WTC11 (cell line): ENCODE measurements around the gene CCND1. TPM values are rescaled to one million over a fixed set of nuclear protein-coding genes. Genes with fewer than 3 reads are reported as not detected.

ENCODE experiments used
- ATAC-seq: fragments of 200-7000 bp; cut with Tn5 transposase; 2 replicates; pipeline ENCODE4 v1.10.0; 2021; ENCODE audit warnings: mild to moderate bottlenecking, moderate library complexity
- CTCF ChIA-PET: fragments of 300-600 bp; sonication (Branson Sonifier 250); formaldehyde crosslinking; loops from one replicate; lab custom pipeline; 2021; ENCODE audit warnings: antibody characterized with exemption; lab: Charles Lee
- POLR2A ChIA-PET: fragments of 350-600 bp; sonication (Branson Sonifier 250); formaldehyde crosslinking; loops from one replicate; lab custom pipeline; 2021; ENCODE audit warnings: antibody characterized with exemption; lab: Charles Lee
- DNase-seq: peaks from one replicate; pipeline ENCODE4 v3.0.0; 2021; ENCODE audit warnings: low spot score
- H3K27ac Mint-ChIP-seq: 2 replicates; pipeline ENCODE4 v1.8.0; 2021; ENCODE audit warnings: mixed read lengths
- H3K27me3 Mint-ChIP-seq: 2 replicates; pipeline ENCODE4 v1.8.0; 2021; ENCODE audit warnings: low read depth, mild to moderate bottlenecking, moderate library complexity, mixed read lengths
- H3K36me3 Mint-ChIP-seq: 2 replicates; pipeline ENCODE4 v1.8.0; 2021; ENCODE audit warnings: mixed read lengths
- H3K4me1 Mint-ChIP-seq: 2 replicates; pipeline ENCODE4 v1.8.0; 2022; ENCODE audit warnings: mixed read lengths
- H3K4me3 Mint-ChIP-seq: 2 replicates; pipeline ENCODE4 v1.8.0; 2021; ENCODE audit warnings: mild to moderate bottlenecking, moderate library complexity, mixed read lengths
- H3K9me3 Mint-ChIP-seq: 2 replicates; pipeline ENCODE4 v1.8.0; 2021; ENCODE audit warnings: mixed read lengths
- ATF1 ChIP-seq: sonication (generic); formaldehyde crosslinking; IDR thresholded peaks from 2 replicates; pipeline ENCODE4 v1.8.1; 2023; ENCODE audit warnings: mild to moderate bottlenecking, moderate library complexity, missing genetic modification reagents
- GABPB1 ChIP-seq: sonication (generic); formaldehyde crosslinking; IDR thresholded peaks from 2 replicates; pipeline ENCODE4 v1.8.1; 2023; ENCODE audit warnings: mild to moderate bottlenecking, missing genetic modification reagents
- HMGA2 ChIP-seq: fragments of 250-450 bp; sonication (Bioruptor Pico); IDR thresholded peaks from 2 replicates; pipeline ENCODE4 v1.4.0; 2021; ENCODE audit warnings: mild to moderate bottlenecking, moderate library complexity
- IRF2 ChIP-seq: sonication (generic); formaldehyde crosslinking; IDR thresholded peaks from 2 replicates; pipeline ENCODE4 v1.8.0; 2022; ENCODE audit warnings: low read depth, missing genetic modification reagents, borderline replicate concordance
- MAX ChIP-seq: sonication (generic); formaldehyde crosslinking; IDR thresholded peaks from 2 replicates; pipeline ENCODE4 v1.8.0; 2022; ENCODE audit warnings: mild to moderate bottlenecking, missing genetic modification reagents
- NFE2L1 ChIP-seq: sonication (generic); formaldehyde crosslinking; IDR thresholded peaks from 2 replicates; pipeline ENCODE4 v1.8.1; 2023; ENCODE audit warnings: missing genetic modification reagents
- NR1H2 ChIP-seq: sonication (generic); formaldehyde crosslinking; IDR thresholded peaks from 2 replicates; pipeline ENCODE4 v1.9.0; 2021; ENCODE audit warnings: mild to moderate bottlenecking, moderate library complexity, missing genetic modification reagents
- OVOL2 ChIP-seq: fragments of 250-450 bp; sonication (Bioruptor Pico); IDR thresholded peaks from 2 replicates; pipeline ENCODE4 v1.9.0; 2021; ENCODE audit warnings: mild to moderate bottlenecking, borderline replicate concordance
- SOX15 ChIP-seq: fragments of 250-450 bp; sonication (Bioruptor Pico); IDR thresholded peaks from 2 replicates; pipeline ENCODE4 v1.9.0; 2021; ENCODE audit warnings: mild to moderate bottlenecking
- TCF7 ChIP-seq: sonication (generic); formaldehyde crosslinking; IDR thresholded peaks from 2 replicates; pipeline ENCODE4 v1.8.0; 2022; ENCODE audit warnings: mild to moderate bottlenecking, low read depth, missing genetic modification reagents, moderate library complexity
- ZBTB21 ChIP-seq: sonication (generic); formaldehyde crosslinking; IDR thresholded peaks from 2 replicates; pipeline ENCODE4 v1.8.1; 2023; ENCODE audit warnings: mild to moderate bottlenecking, missing genetic modification reagents, borderline replicate concordance
- ZMAT4 ChIP-seq: fragments of 250-450 bp; sonication (Bioruptor Pico); IDR thresholded peaks from 2 replicates; pipeline ENCODE4 v1.9.0; 2021; ENCODE audit warnings: mild to moderate bottlenecking
- ZNF396 ChIP-seq: fragments of 250-450 bp; sonication (Bioruptor Pico); IDR thresholded peaks from 2 replicates; pipeline ENCODE4 v1.8.0; 2021; ENCODE audit warnings: mild to moderate bottlenecking, moderate library complexity, borderline replicate concordance
- ZNF425 ChIP-seq: fragments of 250-450 bp; sonication (Bioruptor Pico); conservative IDR thresholded peaks from 2 replicates; pipeline ENCODE4 v1.9.0; 2021; ENCODE audit warnings: mild to moderate bottlenecking
- ZNF532 ChIP-seq: fragments of 250-450 bp; sonication (Bioruptor Pico); IDR thresholded peaks from 2 replicates; pipeline ENCODE4 v1.9.0; 2021; ENCODE audit warnings: mild to moderate bottlenecking, borderline replicate concordance
- total RNA-seq: library from RNA; stranded (reverse); gene quantifications from 3 replicates; pipeline ENCODE4 v1.2.3, GENCODE V29; 2021
- TF ChIP-seq, protein P1 (sequence below): sonication (generic); formaldehyde crosslinking; IDR thresholded peaks from 2 replicates; pipeline ENCODE4 v1.8.0; 2023; ENCODE audit warnings: missing genetic modification reagents
- TF ChIP-seq, protein P2 (sequence below): sonication (generic); formaldehyde crosslinking; IDR thresholded peaks from 2 replicates; pipeline ENCODE4 v1.8.0; 2022; ENCODE audit warnings: missing genetic modification reagents
- TF ChIP-seq, protein P3 (sequence below): sonication (generic); formaldehyde crosslinking; IDR thresholded peaks from 2 replicates; pipeline ENCODE4 v1.8.1; 2022; ENCODE audit warnings: low read depth, mild to moderate bottlenecking, moderate library complexity, missing genetic modification reagents, borderline replicate concordance
- TF ChIP-seq, protein P4 (sequence below): sonication (generic); formaldehyde crosslinking; IDR thresholded peaks from 2 replicates; pipeline ENCODE4 v1.8.1; 2022; ENCODE audit warnings: mild to moderate bottlenecking, missing genetic modification reagents, moderate library complexity, borderline replicate concordance
- TF ChIP-seq, protein P5 (sequence below): fragments of 250-450 bp; sonication (Bioruptor Pico); IDR thresholded peaks from 2 replicates; pipeline ENCODE4 v2.1.2; 2022; ENCODE audit warnings: mild to moderate bottlenecking, moderate library complexity

The CCND1 gene
- total RNA-seq, 1 experiment from 2014 or later, result 212 TPM

GRCh38 chr11:69636512-69637197, 4.3 kb upstream of the CCND1 start:
- ChIA-PET POLR2A (interaction anchor here (0.6 to 1.1 kb wide), 6 partner anchors 9 to 1575 kb away, joined by 3 to 5 read pairs (median 3); no protein-coding TSS in a partner anchor), CTCF (interaction anchor here (0.6 to 1.6 kb wide), 4 partner anchors 8 to 535 kb away, joined by 3 to 5 read pairs (median 4); partner anchors contain the start of gene MYEOV)
- ATAC-seq (peak; percentile 6), DNase-seq (peak; percentile 84)
- Mint-ChIP-seq H3K4me3 (peak overlapping the region; percentile 69), H3K27ac (no peak overlapping the region), H3K27me3 (peaks cover 12% of the 10 kb centered on the region), H3K4me1 (peaks cover 21% of the 10 kb centered on the region), H3K36me3 (no peaks in the 10 kb centered on the region), H3K9me3 (no peaks in the 10 kb centered on the region)
- TF ChIP-seq HMGA2 (CRISPR knock-in tag) (no peak), ZNF425 (CRISPR knock-in tag) (no peak), TCF7 (no peak), ZMAT4 (CRISPR knock-in tag) (no peak), ZBTB21 (CRISPR knock-in tag) (peak; percentile 89), NR1H2 (no peak), ZNF532 (CRISPR knock-in tag) (no peak), OVOL2 (no peak), MAX (CRISPR knock-in tag) (peak; percentile 99), GABPB1 (no peak), ZNF396 (CRISPR knock-in tag) (no peak), SOX15 (CRISPR knock-in tag) (no peak), NFE2L1 (peak; percentile 95), IRF2 (CRISPR knock-in tag) (no peak), ATF1 (0 out of 2 replicates have a peak, but pooled peaks have one; percentile 75)
- TF ChIP-seq, protein P1, sequence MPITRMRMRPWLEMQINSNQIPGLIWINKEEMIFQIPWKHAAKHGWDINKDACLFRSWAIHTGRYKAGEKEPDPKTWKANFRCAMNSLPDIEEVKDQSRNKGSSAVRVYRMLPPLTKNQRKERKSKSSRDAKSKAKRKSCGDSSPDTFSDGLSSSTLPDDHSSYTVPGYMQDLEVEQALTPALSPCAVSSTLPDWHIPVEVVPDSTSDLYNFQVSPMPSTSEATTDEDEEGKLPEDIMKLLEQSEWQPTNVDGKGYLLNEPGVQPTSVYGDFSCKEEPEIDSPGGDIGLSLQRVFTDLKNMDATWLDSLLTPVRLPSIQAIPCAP (CRISPR knock-in tag), result peak; percentile 89; the same call in 1 of the 2 replicates
- TF ChIP-seq, protein P2, sequence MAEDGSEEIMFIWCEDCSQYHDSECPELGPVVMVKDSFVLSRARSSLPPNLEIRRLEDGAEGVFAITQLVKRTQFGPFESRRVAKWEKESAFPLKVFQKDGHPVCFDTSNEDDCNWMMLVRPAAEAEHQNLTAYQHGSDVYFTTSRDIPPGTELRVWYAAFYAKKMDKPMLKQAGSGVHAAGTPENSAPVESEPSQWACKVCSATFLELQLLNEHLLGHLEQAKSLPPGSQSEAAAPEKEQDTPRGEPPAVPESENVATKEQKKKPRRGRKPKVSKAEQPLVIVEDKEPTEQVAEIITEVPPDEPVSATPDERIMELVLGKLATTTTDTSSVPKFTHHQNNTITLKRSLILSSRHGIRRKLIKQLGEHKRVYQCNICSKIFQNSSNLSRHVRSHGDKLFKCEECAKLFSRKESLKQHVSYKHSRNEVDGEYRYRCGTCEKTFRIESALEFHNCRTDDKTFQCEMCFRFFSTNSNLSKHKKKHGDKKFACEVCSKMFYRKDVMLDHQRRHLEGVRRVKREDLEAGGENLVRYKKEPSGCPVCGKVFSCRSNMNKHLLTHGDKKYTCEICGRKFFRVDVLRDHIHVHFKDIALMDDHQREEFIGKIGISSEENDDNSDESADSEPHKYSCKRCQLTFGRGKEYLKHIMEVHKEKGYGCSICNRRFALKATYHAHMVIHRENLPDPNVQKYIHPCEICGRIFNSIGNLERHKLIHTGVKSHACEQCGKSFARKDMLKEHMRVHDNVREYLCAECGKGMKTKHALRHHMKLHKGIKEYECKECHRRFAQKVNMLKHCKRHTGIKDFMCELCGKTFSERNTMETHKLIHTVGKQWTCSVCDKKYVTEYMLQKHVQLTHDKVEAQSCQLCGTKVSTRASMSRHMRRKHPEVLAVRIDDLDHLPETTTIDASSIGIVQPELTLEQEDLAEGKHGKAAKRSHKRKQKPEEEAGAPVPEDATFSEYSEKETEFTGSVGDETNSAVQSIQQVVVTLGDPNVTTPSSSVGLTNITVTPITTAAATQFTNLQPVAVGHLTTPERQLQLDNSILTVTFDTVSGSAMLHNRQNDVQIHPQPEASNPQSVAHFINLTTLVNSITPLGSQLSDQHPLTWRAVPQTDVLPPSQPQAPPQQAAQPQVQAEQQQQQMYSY (CRISPR knock-in tag), result peak; percentile 58; the same call in 1 of the 2 replicates
- TF ChIP-seq, protein P3, sequence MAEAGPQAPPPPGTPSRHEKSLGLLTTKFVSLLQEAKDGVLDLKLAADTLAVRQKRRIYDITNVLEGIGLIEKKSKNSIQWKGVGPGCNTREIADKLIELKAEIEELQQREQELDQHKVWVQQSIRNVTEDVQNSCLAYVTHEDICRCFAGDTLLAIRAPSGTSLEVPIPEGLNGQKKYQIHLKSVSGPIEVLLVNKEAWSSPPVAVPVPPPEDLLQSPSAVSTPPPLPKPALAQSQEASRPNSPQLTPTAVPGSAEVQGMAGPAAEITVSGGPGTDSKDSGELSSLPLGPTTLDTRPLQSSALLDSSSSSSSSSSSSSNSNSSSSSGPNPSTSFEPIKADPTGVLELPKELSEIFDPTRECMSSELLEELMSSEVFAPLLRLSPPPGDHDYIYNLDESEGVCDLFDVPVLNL (CRISPR knock-in tag), result peak; percentile 82; the same call in 1 of the 2 replicates
- TF ChIP-seq, protein P4, sequence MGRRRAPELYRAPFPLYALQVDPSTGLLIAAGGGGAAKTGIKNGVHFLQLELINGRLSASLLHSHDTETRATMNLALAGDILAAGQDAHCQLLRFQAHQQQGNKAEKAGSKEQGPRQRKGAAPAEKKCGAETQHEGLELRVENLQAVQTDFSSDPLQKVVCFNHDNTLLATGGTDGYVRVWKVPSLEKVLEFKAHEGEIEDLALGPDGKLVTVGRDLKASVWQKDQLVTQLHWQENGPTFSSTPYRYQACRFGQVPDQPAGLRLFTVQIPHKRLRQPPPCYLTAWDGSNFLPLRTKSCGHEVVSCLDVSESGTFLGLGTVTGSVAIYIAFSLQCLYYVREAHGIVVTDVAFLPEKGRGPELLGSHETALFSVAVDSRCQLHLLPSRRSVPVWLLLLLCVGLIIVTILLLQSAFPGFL, result no peak
- TF ChIP-seq, protein P5, sequence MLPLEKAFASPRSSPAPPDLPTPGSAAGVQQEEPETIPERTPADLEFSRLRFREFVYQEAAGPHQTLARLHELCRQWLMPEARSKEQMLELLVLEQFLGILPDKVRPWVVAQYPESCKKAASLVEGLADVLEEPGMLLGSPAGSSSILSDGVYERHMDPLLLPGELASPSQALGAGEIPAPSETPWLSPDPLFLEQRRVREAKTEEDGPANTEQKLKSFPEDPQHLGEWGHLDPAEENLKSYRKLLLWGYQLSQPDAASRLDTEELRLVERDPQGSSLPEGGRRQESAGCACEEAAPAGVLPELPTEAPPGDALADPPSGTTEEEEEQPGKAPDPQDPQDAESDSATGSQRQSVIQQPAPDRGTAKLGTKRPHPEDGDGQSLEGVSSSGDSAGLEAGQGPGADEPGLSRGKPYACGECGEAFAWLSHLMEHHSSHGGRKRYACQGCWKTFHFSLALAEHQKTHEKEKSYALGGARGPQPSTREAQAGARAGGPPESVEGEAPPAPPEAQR (CRISPR knock-in tag), result no peak
